SW480 (cell line): ENCODE data around the gene ANO10.

Source experiments
- DNase-seq: peaks from one replicate; pipeline ENCODE4 v3.0.0-alpha.2; 2016; ENCODE audit warnings: low spot score

Gene ANO10

DNA sequence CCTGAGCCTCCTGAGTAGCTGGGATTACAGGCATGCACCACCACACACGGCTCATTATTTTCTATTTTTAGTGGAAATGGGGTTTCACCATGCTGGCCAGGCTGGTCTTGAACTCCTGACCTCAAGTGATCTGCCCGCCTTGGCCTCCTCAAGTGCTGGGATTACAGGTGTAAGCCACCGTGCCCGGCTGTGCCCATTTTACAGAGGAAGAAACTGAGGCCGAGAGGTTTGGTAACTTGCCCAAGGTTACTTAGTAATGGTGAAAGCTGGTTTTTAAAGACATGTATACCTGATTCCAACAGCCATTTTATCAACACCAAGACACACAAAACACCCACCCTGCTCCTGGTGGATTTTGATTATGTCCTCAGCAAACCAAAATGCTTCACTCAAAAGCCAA is 206.7 kb downstream of the ANO10 start:
- no peak for DNase-seq

DNA sequence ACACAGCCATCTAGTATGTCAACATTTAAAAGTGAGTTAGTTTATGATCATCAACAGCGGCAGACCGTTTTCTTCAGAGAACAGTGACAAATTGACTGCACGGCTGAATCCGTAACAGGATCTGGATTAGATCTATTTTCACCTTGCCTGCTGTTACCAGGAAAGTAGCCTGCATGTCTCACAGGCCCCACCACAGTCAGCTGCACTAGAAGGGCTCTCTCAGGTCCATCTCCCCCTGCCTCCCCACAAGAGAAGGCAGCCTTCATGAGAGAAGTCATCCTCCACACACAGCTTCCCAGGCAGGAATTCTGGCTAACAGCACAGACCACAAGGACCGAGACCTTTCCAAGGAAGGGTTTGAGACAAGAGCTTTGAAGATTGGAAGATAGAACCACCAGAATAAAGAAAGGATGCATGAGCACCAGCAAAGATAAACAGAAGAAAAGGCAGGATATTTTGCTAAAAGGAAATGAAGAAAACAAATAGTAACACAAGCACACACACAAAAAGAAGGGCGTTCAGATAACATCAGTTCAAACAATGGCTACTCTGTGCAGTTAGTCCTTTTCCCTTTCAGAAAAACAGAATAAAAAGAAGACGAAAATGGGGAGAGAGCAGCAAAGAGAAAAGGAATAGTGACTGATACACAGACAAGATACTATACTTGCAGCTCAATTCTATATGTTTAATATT is 208.0 kb downstream of the ANO10 start:
- no peak for DNase-seq

DNA sequence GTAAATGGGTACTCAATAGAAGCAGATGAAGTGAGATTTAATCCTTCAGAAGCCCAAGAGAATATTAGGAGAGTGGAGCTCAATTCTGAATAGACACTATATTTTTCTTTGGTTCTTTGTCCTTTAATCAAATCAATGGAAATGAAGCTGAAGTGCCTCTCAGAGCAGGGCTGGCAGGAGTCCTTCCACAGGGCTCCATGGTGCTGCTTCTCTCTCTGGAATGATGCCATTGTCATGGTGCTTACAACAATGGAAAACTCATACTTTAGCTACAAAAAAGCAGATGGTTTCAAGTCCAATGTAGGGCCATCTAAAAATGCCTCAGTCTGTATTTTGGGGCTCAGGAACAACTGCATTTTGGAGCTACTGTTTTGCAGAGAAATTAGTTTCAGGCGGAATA is 210.4 kb downstream of the ANO10 start:
- no peak for DNase-seq

DNA sequence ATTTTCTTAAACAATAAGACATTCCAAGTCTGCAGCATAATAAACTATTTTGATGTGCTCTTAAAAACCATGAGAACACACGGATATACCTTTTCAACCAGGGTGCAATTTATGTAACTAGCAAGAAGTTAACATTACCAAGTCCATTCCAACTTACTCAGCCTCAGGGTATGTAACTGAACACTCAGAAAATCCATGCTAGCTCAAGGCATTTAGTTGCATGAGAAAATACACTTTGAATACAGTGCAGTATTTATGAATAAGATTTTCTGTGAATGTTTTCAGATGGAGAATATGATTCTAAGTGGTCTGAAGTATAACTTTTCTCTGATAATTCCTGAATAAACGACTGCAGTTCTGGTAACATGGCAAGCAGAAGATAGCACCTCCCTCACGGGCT is 211.2 kb downstream of the ANO10 start:
- DNase-seq: no peak

DNA sequence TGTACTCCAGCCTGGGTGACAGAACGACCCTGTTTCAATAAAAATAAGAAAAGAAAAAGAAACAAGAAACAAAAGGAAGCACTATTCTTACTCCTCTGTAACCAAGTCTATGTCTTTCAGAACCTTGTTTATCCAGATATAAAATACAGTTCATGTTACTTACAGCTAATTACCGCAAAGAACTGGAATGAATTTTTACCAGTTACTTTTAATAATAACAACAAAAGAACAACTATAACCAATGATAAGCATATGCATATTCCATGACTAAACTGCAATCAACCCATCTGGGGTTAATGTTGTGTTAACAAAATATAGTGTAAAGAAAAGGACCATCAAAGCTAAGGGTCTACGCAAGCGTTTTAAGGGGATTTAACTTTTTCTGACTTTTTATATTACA is 212.3 kb downstream of the ANO10 start:
- no peak for DNase-seq

DNA sequence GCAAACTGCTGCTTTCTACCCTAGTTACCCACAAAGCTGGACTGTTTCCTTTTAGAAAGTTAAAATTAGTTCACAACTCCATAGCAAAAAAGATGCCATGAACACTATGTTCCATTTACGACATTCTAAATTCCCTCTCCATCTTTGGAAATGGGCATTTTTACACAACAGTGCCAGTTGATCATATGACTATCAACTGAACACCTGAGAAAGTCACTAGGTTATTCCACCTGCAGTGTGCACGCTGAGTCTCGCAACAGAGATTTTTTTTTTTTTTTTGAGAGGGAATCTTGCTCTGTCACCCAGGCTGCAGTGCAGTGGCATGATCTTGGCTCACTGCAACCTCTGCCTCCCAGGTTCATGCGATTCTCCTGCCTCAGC is 215.2 kb downstream of the ANO10 start:
- no peak for DNase-seq

DNA sequence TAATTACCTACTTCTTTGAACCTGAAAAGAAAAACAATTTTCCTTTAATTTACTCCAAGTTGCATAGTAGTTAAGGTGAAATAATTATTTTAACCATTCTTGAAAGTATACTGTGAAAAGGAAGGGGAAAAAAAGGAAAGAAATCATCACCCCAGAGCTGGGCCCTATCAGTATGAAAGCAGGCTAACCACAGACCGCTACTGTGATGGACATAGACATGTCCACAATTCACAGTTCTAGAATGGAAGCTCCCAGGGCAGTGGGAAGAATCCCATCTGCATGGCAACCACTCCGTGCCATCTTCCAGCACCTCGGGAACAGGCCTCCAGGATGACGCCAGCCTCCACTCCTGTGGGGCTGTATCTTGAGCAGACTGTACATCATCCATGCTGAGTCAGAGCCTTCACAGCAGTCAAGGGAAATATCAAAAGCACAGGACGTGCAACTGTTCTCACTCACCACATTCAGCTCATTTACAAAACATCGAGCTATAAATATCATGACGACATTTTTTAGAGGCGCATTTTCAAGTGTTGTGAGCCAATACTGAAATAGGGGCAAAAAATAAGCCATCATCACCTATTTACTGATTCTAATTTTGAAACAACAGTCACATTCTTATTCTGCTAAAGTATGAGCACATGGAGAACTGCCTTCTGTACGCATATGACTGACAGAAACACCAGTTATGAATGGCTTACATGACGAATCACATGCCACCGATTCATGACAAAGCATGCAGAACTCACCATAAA is 215.7 kb downstream of the ANO10 start:
- DNase-seq: no peak

DNA sequence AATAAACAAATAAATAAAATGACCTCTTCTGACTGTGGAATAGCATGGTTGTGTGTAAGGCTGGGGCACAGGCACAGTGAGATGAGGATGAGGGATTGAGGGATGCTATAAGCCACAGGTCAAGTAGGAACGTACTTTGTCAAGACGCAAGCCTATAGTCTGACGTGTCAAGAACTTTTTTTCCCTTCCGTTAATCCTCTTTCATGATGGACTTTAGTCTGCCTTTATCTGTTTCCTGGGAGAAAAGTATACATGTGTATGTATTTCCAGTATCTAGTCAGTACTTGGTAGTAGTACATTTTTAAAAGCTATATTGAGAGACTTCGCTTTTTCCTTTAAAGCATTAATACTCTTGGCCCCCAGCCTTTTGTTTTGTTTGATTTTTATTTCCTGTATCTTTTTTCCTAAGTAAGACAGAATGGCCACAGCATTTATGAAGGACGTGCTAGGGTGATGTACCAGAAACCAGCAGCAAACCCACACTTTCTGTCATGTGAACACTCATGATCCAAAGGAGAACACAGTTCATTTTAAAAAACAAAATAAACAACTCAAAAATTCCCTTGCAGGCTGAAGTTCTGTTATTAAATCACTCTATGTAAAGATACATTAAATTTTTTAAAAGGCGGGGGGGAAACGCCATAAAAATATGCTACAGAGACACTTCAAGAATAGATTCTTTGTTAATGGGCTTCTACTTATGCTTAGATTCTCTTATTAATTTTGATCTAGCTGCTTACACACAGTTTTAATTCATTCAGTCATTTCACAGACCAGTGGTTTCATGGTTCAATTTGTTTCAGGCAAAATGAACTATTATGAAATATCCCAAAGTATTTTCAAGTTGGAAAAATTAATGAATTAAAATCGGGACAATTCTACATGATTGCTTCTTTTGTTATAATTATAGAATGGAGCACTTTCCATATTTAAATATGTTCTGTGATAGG is 220.8 kb downstream of the ANO10 start:
- no peak for DNase-seq

DNA sequence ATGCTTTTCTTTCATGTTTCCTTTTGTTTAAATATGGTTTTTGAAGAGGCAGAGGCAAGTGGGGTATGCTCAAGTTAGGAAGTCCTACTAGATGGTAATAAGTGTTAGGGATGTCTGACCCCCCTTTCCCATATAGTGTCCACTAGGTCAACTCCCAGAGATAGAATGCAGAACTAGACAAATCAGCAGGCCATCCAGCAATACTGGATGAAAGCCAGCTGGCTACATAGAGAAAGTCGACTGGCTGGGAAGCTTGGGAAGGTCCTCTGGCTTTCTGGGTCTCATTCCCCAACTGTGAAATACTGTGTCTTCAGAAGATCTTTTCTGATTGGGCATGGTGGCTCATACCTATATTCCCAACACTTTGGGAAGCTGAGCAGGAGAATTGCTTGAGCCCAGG is 221.6 kb downstream of the ANO10 start:
- DNase-seq: no peak

DNA sequence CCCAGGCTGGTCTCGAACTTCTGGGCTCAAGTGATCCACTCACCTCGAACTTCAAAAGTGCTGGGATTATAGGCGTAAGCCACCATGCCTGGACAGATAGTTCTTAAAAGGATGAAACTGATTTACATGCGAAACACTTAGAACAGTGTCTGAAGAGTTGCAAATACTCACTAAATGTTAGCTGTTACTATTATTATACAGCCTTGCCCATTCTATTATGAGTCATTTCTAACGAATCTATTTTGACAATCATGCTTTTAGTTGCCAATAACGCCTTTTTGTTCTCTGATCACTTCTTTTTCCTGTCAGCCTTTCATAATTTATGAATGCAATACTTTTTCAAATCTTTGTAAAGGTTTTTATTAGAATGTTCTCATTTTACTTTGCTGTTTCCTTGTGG is 222.8 kb downstream of the ANO10 start:
- no peak for DNase-seq

DNA sequence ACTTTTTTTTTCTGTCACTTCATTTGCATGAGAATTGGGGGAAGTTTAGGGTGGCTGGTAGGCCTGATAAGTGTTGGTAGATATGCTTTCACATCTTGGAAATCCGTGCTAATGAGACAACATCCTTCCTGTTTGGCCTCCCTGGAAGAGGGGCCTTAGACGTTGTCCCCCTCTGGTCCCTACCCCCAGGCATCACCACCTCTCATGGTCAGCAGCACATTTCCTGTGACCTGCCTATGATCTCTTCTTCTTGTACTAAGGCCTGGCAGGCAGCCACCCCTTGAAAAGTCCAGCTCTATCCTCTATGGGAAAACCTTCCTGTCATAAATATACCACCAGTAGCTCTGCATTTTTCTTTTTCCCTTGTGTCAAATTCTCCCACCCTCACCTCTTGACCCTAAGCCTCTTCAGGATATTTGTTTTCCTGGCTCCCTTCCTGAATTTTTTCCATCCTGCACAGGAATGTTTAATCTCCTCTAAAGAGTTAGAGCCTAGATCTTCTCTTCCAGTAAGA is 227.7 kb downstream of the ANO10 start:
- DNase-seq: no peak

DNA sequence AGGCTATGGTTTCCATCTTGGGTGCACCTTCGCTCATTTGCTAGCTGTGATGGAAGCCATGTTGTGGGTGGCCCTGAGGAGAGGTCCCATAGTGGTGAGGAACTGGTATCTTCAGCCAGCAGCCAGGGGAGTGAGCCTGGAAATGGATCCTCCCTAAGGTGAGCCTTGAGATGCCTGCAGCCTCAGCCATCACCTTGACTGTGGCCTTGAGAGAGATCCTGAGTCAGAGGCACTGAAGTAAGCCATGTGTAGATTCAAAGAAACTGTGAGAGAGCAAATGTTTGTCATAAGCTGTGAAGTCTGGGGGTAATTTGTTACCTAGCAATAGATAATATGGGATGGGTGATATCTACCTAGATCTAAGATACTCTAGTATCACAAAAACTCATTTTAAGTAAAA is 230.2 kb downstream of the ANO10 start:
- no peak for DNase-seq

DNA sequence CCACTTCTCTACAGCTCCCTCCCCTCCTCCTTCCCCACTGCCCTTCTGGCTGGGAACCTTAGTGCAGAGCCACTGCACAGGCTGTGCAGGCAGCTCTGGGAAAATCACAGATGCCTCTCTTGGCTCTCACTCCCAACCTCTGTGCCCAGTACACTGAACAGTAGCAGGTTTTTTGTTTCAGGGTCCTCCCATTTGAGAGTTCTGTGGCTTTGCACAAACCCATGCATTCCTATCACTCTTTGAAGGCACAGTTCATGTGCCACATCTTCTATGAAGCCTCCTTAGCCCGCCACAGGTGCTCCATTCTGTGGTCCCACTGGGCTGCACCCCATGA is 231.6 kb downstream of the ANO10 start:
- DNase-seq: no peak

DNA sequence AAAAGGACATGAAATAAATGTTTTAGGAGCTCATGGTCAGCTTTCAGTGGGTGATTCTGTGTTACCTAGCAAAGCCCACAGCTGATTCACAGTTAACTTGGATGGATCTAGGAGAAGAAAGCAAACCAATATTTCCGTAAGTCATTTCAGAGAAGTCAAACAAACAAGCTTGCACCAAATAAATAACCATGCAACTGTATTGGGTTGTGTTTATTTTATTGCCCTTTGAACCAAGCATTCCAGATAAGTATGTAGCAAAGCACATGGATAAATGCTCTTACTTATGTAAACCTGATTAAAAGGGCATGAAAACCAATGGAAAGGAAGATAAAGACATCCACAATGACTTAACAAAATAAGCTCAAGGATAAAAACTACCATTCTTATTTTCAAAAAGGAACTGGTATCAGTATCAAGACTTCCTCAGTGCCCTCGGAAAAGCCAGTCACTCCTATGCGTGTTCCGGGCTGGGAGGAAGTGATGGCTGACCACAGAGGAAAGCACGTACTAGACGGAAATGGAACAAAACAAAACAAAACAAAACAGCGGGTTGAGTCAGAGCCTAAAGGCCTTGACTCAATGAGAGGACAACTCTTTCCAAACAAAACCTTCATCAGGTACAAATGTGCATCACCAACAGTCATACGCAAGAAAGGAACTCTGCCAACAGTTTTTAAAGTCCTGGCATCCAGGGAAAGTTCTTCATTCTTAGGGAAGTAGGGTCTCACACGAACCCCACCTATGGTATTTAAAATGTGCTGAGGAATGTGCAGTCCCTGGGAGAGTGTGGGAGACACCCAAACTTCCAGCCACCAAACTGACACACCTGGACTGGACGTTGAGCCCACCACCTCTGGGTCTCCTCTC is 232.2 kb downstream of the ANO10 start:
- no peak for DNase-seq

DNA sequence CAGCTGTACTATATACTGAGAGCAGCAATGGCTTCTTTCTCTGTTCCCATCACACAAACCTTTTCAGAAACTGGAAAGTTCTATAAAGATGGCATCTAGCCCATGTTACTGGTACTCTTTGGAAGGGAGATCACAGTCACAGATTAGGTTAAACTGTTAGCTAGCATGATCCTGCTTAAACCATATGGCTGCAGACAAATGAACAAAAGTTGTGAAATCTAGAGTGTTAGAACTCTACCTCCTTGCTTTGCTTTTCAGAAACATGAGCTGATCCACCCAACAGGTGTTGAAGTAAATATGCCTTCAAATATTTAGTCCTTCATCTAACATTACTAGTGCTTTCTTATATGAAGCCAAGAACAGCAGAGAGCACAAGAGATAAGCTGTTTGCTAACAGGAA is 232.9 kb downstream of the ANO10 start:
- no peak for DNase-seq

DNA sequence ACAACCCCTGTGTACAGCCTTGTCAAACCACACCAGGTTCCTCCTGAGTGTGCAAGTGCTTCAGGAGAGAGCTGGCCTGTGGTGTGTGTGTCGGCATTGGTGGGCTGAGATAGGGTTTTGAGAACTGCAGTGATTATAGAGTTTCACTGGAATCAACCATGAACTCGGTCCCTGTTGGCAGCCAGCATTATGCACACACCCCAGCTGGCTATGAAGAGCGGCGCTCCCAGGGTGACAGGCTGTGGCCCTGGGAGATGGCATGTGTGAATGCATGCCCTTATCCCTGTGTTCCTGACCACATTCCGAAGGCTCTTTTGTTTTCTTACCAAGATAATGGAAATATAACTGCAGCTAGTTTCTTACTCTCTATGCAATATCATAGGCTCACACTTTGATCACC is 233.6 kb downstream of the ANO10 start:
- no peak for DNase-seq

DNA sequence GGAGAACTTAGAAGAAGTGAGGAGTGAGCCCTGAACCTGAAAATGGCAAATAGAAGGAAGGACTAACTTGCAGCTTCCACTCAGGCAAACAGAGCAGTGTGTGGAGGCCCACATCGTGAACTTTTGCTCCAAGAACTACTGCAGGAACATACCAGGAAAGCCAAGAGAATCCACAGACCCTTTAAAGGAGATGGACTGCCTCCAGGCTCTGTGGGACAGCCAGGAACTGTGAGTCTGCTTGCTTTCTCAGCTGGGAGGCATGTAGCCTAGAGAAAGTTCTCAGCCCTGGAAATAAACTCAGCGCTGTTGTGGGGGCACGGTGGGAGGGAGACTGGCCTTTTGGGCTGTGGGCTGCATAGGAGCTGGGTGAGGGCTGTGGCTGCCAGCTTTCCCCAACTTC is 242.5 kb downstream of the ANO10 start:
- DNase-seq: no peak

DNA sequence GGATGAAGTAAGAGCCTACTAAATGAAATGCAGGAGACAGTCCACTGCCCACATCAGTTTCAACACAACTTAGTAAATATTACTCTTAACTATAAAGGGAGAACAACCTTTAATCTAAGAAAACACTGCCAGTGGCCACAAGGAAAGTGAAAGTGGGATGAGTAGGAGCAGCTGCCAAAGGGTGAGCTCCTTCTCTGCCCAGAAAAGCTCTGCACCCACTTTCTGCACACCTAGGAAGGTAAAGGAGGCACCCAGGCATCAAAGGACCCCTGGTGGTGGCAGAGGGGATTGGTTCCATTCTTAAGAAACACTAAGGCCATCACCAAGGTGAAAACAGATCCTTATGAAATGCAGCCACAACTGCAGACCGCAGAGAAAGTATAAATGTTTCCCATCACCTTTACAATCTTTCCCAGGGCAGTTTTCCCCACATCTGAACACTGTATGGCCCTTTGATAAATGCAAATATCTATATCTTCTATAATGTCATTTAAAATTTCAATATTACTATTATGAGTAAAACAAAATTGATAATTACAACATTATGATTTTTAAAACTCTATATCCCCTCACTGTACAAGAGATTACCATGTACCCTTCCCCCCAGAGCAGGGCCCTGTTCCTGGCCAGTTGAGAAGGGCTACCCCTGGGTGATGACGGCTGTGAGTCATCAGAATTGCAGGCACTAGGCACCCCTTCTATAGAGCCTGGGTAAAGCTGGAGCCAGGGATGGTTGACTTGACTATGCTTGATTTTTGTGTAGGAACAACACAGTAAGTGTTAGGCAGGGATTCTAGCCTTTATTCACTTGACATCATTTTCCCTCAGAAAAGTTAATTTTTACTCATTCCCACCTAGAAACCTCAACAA is 243.5 kb downstream of the ANO10 start:
- peak; percentile 49 for DNase-seq

DNA sequence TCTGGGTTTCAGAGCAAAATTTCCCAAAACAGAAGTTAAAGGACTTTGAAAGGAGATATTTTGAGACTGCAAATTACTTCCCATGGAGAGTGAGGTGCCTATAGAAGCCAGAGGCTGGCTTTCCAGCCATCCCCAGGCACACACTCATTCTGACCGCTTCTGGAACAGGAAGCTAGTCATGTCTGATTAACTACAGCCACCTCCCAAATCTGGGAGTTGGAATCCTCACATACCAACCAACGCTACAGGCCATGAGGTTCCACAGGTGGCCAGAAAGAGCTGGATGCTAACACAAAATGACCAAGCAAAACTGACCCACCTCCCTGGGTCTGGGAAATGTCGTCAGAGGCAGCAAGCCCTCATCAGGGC is 248.3 kb downstream of the ANO10 start:
- no peak for DNase-seq

DNA sequence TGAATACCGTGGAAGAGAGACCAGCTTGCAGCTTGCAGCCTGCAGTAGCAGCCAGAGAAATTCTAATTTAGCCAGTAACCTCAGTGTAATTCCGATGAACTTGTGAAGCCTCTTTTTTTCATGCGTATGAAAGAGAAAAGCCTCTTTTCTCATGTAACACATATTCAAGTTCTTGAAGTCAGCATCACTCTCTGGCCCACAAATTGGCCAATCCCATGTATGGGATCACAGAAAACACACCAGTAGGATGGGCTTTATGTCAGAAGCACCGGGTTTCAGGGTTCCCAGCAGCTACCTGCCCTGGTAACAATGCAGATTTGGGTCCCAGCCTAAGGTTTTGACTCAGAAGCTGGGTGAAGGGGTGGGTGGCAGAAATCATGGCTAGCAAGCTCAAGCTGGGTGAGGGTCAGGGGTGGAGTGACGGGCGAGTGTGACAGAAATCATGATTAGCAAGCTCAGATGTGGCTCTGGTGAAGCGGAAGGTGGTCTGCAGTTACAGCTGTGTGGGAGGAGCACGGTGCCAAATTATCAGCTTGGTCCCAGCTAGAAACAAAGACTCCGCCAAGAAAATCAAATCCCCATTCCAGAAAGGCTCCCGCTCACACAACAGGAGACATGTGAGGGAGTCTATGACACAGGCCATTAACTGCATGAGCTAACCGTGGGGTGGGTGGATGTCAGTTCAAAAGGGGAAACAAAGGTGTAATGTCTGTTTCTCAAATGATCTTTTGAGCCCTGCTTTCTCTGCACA is 248.8 kb downstream of the ANO10 start:
- no peak for DNase-seq
